ENCODE measurements around the gene ZNF644. TPM values are rescaled to one million over a fixed set of nuclear protein-coding genes. Genes with fewer than 3 reads are reported as not detected.
"Not testable (repeated sequence)": the region's sequence is repeated elsewhere in the genome, so short reads cannot be mapped to it uniquely, and the experiment has no call there.

The ZNF644 gene
- polyA plus RNA-seq, 1 donor: 37.6 TPM

DNA sequence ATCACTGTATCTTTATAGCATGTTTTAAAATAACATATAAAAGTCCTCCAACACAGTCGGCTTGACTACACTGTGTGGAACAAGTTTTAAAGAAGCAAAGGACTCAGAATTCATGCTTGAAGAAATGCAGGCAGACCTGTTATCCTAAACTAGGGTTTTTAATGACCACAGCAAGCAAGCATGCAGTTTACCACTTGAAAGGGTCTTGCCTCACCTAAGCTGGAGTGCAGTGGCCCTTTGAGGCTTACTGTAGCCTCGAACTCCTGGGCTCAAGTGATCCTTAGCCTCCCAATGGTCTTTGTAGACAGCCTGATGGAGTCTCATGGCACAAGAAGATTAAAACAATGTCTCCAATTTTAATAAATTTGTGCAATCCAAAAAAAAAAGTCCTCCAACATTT, 27.7 kb upstream of the ZNF644 start:
- WGBS (ENCODE audit: insufficient coverage, low lambda C conversion rate): no CpG with 5 or more reads among the region's 2 CpGs
- not testable (repeated sequence) for H3K9me3 ChIP-seq (ENCODE audit: control insufficient read depth, low read depth, low read length); H3K4me3 ChIP-seq (ENCODE audit: low read length); H3K27ac ChIP-seq (ENCODE audit: low read length); H3K27me3 ChIP-seq (ENCODE audit: control insufficient read depth, insufficient read depth, low read length); H3K4me1 ChIP-seq (ENCODE audit: control insufficient read depth, insufficient read depth, low read length); H3K36me3 ChIP-seq (ENCODE audit: control insufficient read depth, insufficient read depth, low read length); DNase-seq

- no peak for DNase-seq
- Histone ChIP-seq H3K4me1 (ENCODE audit: control insufficient read depth, insufficient read depth, low read length) (no peaks in the 10 kb centered on the region), H3K27ac (ENCODE audit: low read length) (no peak overlapping the region), H3K4me3 (ENCODE audit: low read length) (no peak overlapping the region), H3K27me3 (ENCODE audit: control insufficient read depth, insufficient read depth, low read length) (no peaks in the 10 kb centered on the region), H3K9me3 (ENCODE audit: control insufficient read depth, low read depth, low read length) (no peaks in the 10 kb centered on the region), H3K36me3 (ENCODE audit: control insufficient read depth, insufficient read depth, low read length) (no peaks in the 10 kb centered on the region)
- no CpG with 5 or more reads among the region's 2 CpGs for WGBS (ENCODE audit: insufficient coverage, low lambda C conversion rate)
Observed at GRCh38 chr1:91046766-91047165, 24.9 kb upstream of the ZNF644 start.

DNA sequence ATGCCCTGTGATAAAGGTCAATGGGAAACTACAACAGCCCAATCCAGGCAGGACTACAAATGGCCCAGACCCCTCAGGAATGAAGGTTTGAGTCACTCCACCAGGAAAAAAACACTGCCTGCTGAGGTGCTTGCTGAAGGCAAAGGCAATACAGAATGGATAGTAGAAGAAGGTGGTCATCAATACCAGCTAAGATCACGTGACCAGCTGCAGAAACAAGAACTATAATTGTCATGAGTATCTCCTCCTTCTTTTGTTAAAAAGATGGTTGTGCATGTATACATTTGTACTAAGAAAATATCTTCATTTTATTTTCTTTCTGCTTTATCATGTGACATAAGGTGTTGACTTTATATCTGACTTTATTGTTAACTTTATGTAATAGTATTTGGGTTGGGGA, 23.4 kb upstream of the ZNF644 start:
- H3K27me3 ChIP-seq (ENCODE audit: control insufficient read depth, insufficient read depth, low read length): no peaks in the 10 kb centered on the region
- no peaks in the 10 kb centered on the region for H3K4me1 ChIP-seq (ENCODE audit: control insufficient read depth, insufficient read depth, low read length)
- no peaks in the 10 kb centered on the region for H3K36me3 ChIP-seq (ENCODE audit: control insufficient read depth, insufficient read depth, low read length)
- H3K4me3 ChIP-seq (ENCODE audit: low read length): no peak overlapping the region
- no peaks in the 10 kb centered on the region for H3K9me3 ChIP-seq (ENCODE audit: control insufficient read depth, low read depth, low read length)
- H3K27ac ChIP-seq (ENCODE audit: low read length): no peak overlapping the region
- WGBS (ENCODE audit: insufficient coverage, low lambda C conversion rate): no CpG with 5 or more reads among the region's 1 CpG
- DNase-seq: no peak

DNA sequence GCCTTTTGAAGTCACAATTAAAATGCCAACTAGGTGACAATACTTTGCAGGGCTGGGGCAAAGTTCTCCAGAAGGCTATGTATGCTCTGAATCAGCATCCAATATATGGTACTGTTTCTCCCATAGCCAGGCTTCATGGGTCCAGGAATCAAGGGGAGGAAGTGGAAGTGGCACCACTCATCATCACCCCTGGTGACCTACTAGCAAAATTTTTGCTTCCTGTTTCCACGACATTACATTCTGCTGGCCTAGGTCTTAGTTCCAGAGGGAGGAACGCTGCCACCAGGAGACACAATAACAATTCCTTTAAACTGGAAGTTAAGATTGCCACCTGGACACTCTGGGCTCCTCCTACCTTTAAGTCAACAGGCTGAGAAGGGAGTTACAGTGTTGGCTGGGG, 22.9 kb upstream of the ZNF644 start:
- not testable (repeated sequence) for H3K27ac ChIP-seq (ENCODE audit: low read length); DNase-seq; H3K9me3 ChIP-seq (ENCODE audit: control insufficient read depth, low read depth, low read length); H3K4me3 ChIP-seq (ENCODE audit: low read length); H3K36me3 ChIP-seq (ENCODE audit: control insufficient read depth, insufficient read depth, low read length); H3K4me1 ChIP-seq (ENCODE audit: control insufficient read depth, insufficient read depth, low read length); H3K27me3 ChIP-seq (ENCODE audit: control insufficient read depth, insufficient read depth, low read length)
- WGBS (ENCODE audit: insufficient coverage, low lambda C conversion rate): no CpG with 5 or more reads among the region's 2 CpGs

DNA sequence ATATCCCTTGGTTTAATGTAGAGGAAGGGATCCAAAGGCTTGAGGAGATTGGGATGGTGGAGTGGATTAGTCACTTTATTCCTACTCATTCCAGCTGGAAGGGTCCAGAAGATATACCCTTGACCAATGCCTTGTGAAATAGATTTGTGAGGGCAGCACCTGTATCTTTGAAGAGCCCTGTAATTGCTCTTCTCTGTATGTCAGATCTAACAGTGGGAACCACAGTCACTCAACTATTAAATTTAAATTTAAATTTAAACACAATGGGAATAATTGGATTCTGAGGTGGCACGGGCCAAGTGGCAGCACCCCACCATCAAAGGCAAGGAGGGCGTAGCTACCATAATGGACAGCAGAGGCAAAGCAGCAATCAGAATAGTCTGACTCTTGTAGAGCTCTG, 20.5 kb upstream of the ZNF644 start:
- H3K9me3 ChIP-seq (ENCODE audit: control insufficient read depth, low read depth, low read length); H3K4me1 ChIP-seq (ENCODE audit: control insufficient read depth, insufficient read depth, low read length); H3K27ac ChIP-seq (ENCODE audit: low read length); DNase-seq; H3K27me3 ChIP-seq (ENCODE audit: control insufficient read depth, insufficient read depth, low read length); H3K4me3 ChIP-seq (ENCODE audit: low read length); H3K36me3 ChIP-seq (ENCODE audit: control insufficient read depth, insufficient read depth, low read length): not testable (repeated sequence)
- no CpG with 5 or more reads among the region's 2 CpGs for WGBS (ENCODE audit: insufficient coverage, low lambda C conversion rate)

- no peak for DNase-seq
- H3K9me3 ChIP-seq (ENCODE audit: control insufficient read depth, low read depth, low read length): no peaks in the 10 kb centered on the region
- H3K27ac ChIP-seq (ENCODE audit: low read length): no peak overlapping the region
- H3K27me3 ChIP-seq (ENCODE audit: control insufficient read depth, insufficient read depth, low read length): no peaks in the 10 kb centered on the region
- H3K36me3 ChIP-seq (ENCODE audit: control insufficient read depth, insufficient read depth, low read length): no peaks in the 10 kb centered on the region
- no peaks in the 10 kb centered on the region for H3K4me1 ChIP-seq (ENCODE audit: control insufficient read depth, insufficient read depth, low read length)
- WGBS (ENCODE audit: insufficient coverage, low lambda C conversion rate): no CpG with 5 or more reads among the region's 5 CpGs
- no peak overlapping the region for H3K4me3 ChIP-seq (ENCODE audit: low read length)
Observed at GRCh38 chr1:91038582-91038981, 16.7 kb upstream of the ZNF644 start.

GRCh38 chr1:91036894-91037829, 15.3 kb upstream of the ZNF644 start:
- DNase-seq: peak; percentile 31 to 65
- Histone ChIP-seq H3K4me1 (ENCODE audit: control insufficient read depth, insufficient read depth, low read length) (no peaks in the 10 kb centered on the region), H3K27ac (ENCODE audit: low read length) (no peak overlapping the region), H3K36me3 (ENCODE audit: control insufficient read depth, insufficient read depth, low read length) (no peaks in the 10 kb centered on the region), H3K27me3 (ENCODE audit: control insufficient read depth, insufficient read depth, low read length) (no peaks in the 10 kb centered on the region), H3K4me3 (ENCODE audit: low read length) (no peak overlapping the region), H3K9me3 (ENCODE audit: control insufficient read depth, low read depth, low read length) (no peaks in the 10 kb centered on the region)
- WGBS (ENCODE audit: insufficient coverage, low lambda C conversion rate): 70% methylated on average over 2 of the region's 4 CpGs

- Histone ChIP-seq H3K4me1 (ENCODE audit: control insufficient read depth, insufficient read depth, low read length) (no peaks in the 10 kb centered on the region), H3K27me3 (ENCODE audit: control insufficient read depth, insufficient read depth, low read length) (no peaks in the 10 kb centered on the region), H3K36me3 (ENCODE audit: control insufficient read depth, insufficient read depth, low read length) (no peaks in the 10 kb centered on the region), H3K27ac (ENCODE audit: low read length) (no peak overlapping the region), H3K4me3 (ENCODE audit: low read length) (no peak overlapping the region), H3K9me3 (ENCODE audit: control insufficient read depth, low read depth, low read length) (no peaks in the 10 kb centered on the region)
- no peak for DNase-seq
Observed at GRCh38 chr1:91032349-91032748, 10.5 kb upstream of the ZNF644 start.

DNA sequence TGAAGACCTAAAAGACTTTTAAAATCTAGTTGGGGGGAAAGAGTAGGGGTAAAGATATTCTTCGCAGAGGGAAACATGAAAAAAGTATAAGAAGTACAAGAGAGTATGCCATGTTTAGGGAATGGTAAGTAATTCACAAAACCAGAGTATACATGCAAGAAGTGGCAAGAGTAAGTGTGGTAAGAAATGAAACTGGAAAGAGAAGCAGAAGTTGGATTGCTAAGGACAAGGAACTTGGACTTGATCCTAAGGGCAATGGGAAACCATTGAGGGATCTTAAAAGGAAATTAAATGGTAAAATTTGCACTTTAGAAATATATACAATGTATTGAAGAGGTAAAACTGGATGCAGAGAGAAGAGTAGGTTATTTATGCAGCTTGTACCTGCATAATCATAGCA, 9.2 kb upstream of the ZNF644 start:
- Histone ChIP-seq H3K9me3 (ENCODE audit: control insufficient read depth, low read depth, low read length) (no peaks in the 10 kb centered on the region), H3K36me3 (ENCODE audit: control insufficient read depth, insufficient read depth, low read length) (no peaks in the 10 kb centered on the region), H3K27ac (ENCODE audit: low read length) (no peak overlapping the region), H3K4me1 (ENCODE audit: control insufficient read depth, insufficient read depth, low read length) (no peaks in the 10 kb centered on the region), H3K4me3 (ENCODE audit: low read length) (no peak overlapping the region), H3K27me3 (ENCODE audit: control insufficient read depth, insufficient read depth, low read length) (no peaks in the 10 kb centered on the region)
- no peak for DNase-seq
- WGBS (ENCODE audit: insufficient coverage, low lambda C conversion rate): 100% methylated on average over 1 of the region's 1 CpG

GRCh38 chr1:91026777-91027176, 4.9 kb upstream of the ZNF644 start:
- Histone ChIP-seq H3K9me3 (ENCODE audit: control insufficient read depth, low read depth, low read length) (no peaks in the 10 kb centered on the region), H3K4me3 (ENCODE audit: low read length) (no peak overlapping the region), H3K27ac (ENCODE audit: low read length) (no peak overlapping the region), H3K36me3 (ENCODE audit: control insufficient read depth, insufficient read depth, low read length) (no peaks in the 10 kb centered on the region), H3K4me1 (ENCODE audit: control insufficient read depth, insufficient read depth, low read length) (peaks cover 6% of the 10 kb centered on the region), H3K27me3 (ENCODE audit: control insufficient read depth, insufficient read depth, low read length) (no peaks in the 10 kb centered on the region)
- no peak for DNase-seq
- no CpG with 5 or more reads among the region's 1 CpG for WGBS (ENCODE audit: insufficient coverage, low lambda C conversion rate)

DNA sequence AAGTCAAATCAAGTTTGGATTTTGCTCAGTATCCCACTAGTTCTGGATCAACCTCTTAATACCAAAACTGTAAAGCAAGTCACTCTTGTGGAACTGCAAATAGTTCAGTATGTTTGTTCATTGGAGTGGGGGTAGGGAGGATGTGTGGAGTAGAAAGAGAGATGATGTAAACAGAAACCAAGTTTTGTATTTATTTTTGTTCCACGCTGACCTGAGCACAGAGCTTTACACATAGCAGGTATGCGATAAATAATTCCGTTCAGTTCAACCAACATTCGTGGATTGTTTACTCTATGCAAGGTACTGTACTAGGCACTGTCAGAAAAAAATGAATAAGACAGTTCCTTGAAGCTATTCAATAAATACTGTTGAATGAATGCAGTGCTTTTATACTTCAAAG, 4.5 kb upstream of the ZNF644 start:
- Histone ChIP-seq H3K4me1 (ENCODE audit: control insufficient read depth, insufficient read depth, low read length) (peaks cover 6% of the 10 kb centered on the region), H3K27me3 (ENCODE audit: control insufficient read depth, insufficient read depth, low read length) (no peaks in the 10 kb centered on the region), H3K36me3 (ENCODE audit: control insufficient read depth, insufficient read depth, low read length) (no peaks in the 10 kb centered on the region), H3K27ac (ENCODE audit: low read length) (no peak overlapping the region), H3K4me3 (ENCODE audit: low read length) (no peak overlapping the region), H3K9me3 (ENCODE audit: control insufficient read depth, low read depth, low read length) (no peaks in the 10 kb centered on the region)
- no peak for DNase-seq
- WGBS (ENCODE audit: insufficient coverage, low lambda C conversion rate): 70% methylated on average over 4 of the region's 4 CpGs
